ENCODE results near the gene CDKN2B.

Gene CDKN2B

DNA sequence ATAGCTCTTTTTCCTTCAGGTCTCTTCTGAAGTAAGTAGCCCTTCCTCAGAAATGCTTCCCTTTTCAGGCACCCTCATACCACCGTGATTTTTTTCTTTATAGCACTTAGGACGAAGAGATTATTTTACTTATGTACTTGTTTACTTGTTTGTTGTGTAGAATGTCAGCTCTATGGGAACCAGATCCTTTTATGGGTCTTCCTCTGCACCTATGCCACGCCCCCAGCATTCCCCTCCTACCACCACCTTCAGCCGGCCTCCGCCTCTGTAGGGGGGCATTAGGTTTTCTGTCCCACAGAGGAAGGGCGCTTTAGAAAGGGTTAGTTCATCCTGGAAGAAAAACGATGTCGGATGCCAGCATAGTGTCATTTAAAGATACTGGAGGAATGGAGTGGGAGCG, 12.7 kb downstream of the CDKN2B start (continued):
- peak; percentile 87 for TF ChIP-seq GLIS1 (tag by site-specific recombination; IDR thresholded peaks at IDR 0.05)
- no peak for TF ChIP-seq ZNF626 (tag by site-specific recombination; IDR thresholded peaks at IDR 0.05)
- peak; percentile 87 for TF ChIP-seq EGR2 (tag by site-specific recombination; IDR thresholded peaks at IDR 0.05; ENCODE audit: low read depth)
- TF ChIP-seq ELK4 (IDR thresholded peaks at IDR 0.05; ENCODE audit: borderline replicate concordance, low read depth, low read length), result peak; percentile 91
- TF ChIP-seq ZNF24 (tag by site-specific recombination; IDR thresholded peaks at IDR 0.05), result no peak
- TF ChIP-seq ZNF549 (tag by site-specific recombination; IDR thresholded peaks at IDR 0.05), result no peak
- TF ChIP-seq ZNF112 (tag by site-specific recombination; IDR thresholded peaks at IDR 0.05), result no peak
- TF ChIP-seq GLIS2 (tag by site-specific recombination; IDR thresholded peaks at IDR 0.05), result peak; percentile 57; the same call in 1 of the 2 replicates
- no peak for TF ChIP-seq ZNF202 (tag by site-specific recombination; IDR thresholded peaks at IDR 0.05; ENCODE audit: borderline replicate concordance)
- TF ChIP-seq ZNF223 (tag by site-specific recombination; IDR thresholded peaks at IDR 0.05), result no peak
- TF ChIP-seq ZNF175 (tag by site-specific recombination; IDR thresholded peaks at IDR 0.05), result no peak
- TF ChIP-seq SP3 (tag by site-specific recombination; IDR thresholded peaks at IDR 0.05), result peak; percentile 41; the same call in 1 of the 2 replicates
- 0 out of 2 replicates have a peak, but pooled peaks have one; percentile 3 for TF ChIP-seq KLF7 (tag by site-specific recombination; IDR thresholded peaks at IDR 0.05; ENCODE audit: borderline replicate concordance)
- no peak for TF ChIP-seq ZNF596 (tag by site-specific recombination; IDR thresholded peaks at IDR 0.05)
- TF ChIP-seq, protein P1, sequence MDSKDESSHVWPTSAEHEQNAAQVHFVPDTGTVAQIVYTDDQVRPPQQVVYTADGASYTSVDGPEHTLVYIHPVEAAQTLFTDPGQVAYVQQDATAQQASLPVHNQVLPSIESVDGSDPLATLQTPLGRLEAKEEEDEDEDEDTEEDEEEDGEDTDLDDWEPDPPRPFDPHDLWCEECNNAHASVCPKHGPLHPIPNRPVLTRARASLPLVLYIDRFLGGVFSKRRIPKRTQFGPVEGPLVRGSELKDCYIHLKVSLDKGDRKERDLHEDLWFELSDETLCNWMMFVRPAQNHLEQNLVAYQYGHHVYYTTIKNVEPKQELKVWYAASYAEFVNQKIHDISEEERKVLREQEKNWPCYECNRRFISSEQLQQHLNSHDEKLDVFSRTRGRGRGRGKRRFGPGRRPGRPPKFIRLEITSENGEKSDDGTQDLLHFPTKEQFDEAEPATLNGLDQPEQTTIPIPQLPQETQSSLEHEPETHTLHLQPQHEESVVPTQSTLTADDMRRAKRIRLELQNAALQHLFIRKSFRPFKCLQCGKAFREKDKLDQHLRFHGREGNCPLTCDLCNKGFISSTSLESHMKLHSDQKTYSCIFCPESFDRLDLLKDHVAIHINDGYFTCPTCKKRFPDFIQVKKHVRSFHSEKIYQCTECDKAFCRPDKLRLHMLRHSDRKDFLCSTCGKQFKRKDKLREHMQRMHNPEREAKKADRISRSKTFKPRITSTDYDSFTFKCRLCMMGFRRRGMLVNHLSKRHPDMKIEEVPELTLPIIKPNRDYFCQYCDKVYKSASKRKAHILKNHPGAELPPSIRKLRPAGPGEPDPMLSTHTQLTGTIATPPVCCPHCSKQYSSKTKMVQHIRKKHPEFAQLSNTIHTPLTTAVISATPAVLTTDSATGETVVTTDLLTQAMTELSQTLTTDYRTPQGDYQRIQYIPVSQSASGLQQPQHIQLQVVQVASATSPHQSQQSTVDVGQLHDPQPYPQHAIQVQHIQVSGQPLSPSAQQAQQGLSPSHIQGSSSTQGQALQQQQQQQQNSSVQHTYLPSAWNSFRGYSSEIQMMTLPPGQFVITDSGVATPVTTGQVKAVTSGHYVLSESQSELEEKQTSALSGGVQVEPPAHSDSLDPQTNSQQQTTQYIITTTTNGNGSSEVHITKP (tag by site-specific recombination; IDR thresholded peaks at IDR 0.05), result 0 out of 2 replicates have a peak, but pooled peaks have one; percentile 52
- TF ChIP-seq KLF9 (tag by site-specific recombination; IDR thresholded peaks at IDR 0.05; ENCODE audit: low read depth), result peak; percentile 67
- TF ChIP-seq ZNF76 (tag by site-specific recombination; IDR thresholded peaks at IDR 0.05; ENCODE audit: borderline replicate concordance, low read depth), result 0 out of 2 replicates have a peak, but pooled peaks have one; percentile 20
- no peak for TF ChIP-seq ZNF558 (tag by site-specific recombination; IDR thresholded peaks at IDR 0.05)
- TF ChIP-seq ZNF660 (tag by site-specific recombination; IDR thresholded peaks at IDR 0.05), result no peak
- no peak for TF ChIP-seq TRIM28 (IDR thresholded peaks at IDR 0.05; ENCODE audit: borderline replicate concordance, low read length)

DNA sequence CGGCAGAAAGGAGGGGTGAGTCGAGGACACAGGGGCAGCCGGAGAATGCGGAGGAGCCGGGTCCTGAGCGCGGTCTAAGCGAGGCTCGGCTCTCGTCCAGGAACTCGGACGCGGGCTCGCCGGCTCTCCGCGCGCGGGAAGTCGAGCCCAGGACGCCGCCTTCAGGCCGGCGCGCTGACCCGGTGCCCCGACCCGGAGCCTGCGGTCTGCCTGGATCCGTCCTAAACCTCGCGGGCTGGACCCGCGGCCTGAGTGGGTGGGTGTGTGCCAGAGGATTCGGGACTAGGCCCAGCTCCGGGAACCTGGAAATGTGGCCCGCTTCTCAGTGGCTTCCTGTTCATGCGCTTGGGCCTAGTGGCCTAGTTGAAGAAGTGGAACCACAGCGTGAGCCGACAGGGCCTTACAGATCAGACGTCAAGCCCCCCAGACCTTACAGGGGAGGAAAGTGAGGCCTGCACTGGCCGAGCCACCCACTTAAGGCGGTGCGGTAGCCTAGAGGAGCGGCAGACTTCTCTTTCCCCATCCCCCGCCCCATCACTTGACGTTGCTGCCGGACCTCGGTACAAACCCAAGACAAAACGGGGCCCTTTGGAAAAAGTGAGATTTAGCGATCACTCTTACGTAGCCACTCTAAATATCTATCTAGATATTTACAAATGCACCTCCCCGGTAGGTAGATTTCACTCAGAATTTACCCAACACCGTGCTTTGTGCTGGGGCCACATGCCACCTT, 13.3 kb downstream of the CDKN2B start:
- Histone ChIP-seq H3K4me3 (ENCODE audit: low read depth, low read length) (peak overlapping the region; percentile 59), H3K27ac (ENCODE audit: extremely low read depth, low read depth, low read length) (peak overlapping the region; percentile 99), H3K4me1 (ENCODE audit: control insufficient read depth, insufficient read depth, low read length) (peaks cover 7% of the 10 kb centered on the region; the same call in 1 of the 2 replicates), H3K9me3 (ENCODE audit: control insufficient read depth, insufficient read depth, low read depth, low read length) (no peaks in the 10 kb centered on the region), H3K36me3 (ENCODE audit: control insufficient read depth in 2 of 2, insufficient read depth in 1 of 2, low read length in 2 of 2) (no peaks in the 10 kb centered on the region)
- ChIA-PET POLR2A (interaction anchor here (0.8 to 7.6 kb wide), 12 partner anchors 9 to 248 kb away, joined by 3 to 156 read pairs (median 7); partner anchors contain the start of gene CDKN2B), CTCF (interaction anchor here (0.5 to 5.9 kb wide), 9 partner anchors 12 to 310 kb away, joined by 3 to 30 read pairs (median 4); partner anchors contain the start of gene CDKN2B)
- TF ChIP-seq ZNF335 (tag by site-specific recombination; conservative IDR thresholded peaks at IDR 0.05), result peak; percentile 7; the same call in 1 of the 2 replicates
- no peak for TF ChIP-seq ZNF76 (tag by site-specific recombination; IDR thresholded peaks at IDR 0.05; ENCODE audit: borderline replicate concordance, low read depth)
- TF ChIP-seq ZNF202 (tag by site-specific recombination; IDR thresholded peaks at IDR 0.05; ENCODE audit: borderline replicate concordance), result no peak
- TF ChIP-seq ZNF560 (tag by site-specific recombination; IDR thresholded peaks at IDR 0.05; ENCODE audit: borderline replicate concordance), result no peak
- TF ChIP-seq ZNF175 (tag by site-specific recombination; IDR thresholded peaks at IDR 0.05), result no peak
- no peak for TF ChIP-seq HOXA7 (CRISPR knock-in tag; IDR thresholded peaks at IDR 0.05; ENCODE audit: borderline replicate concordance)
- no peak for TF ChIP-seq ZNF148 (tag by site-specific recombination; IDR thresholded peaks at IDR 0.05; ENCODE audit: borderline replicate concordance)
- TF ChIP-seq KLF17 (tag by site-specific recombination; IDR thresholded peaks at IDR 0.05), result no peak
- 0 out of 2 replicates have a peak, but pooled peaks have one; percentile 36 for TF ChIP-seq ZBTB20 (tag by site-specific recombination; IDR thresholded peaks at IDR 0.05)
